Activated naive CD4-positive, alpha-beta T cell treated with anti-CD3 and anti-CD28 coated beads, Interleukin-2, amount 50 U/mL, for 16 hours (primary cell): ENCODE measurements around the gene NTM.

Experiments
- DNase-seq: peaks from one replicate; pipeline ENCODE4 v3.0.0-alpha.2; 2020

NTM gene

DNA sequence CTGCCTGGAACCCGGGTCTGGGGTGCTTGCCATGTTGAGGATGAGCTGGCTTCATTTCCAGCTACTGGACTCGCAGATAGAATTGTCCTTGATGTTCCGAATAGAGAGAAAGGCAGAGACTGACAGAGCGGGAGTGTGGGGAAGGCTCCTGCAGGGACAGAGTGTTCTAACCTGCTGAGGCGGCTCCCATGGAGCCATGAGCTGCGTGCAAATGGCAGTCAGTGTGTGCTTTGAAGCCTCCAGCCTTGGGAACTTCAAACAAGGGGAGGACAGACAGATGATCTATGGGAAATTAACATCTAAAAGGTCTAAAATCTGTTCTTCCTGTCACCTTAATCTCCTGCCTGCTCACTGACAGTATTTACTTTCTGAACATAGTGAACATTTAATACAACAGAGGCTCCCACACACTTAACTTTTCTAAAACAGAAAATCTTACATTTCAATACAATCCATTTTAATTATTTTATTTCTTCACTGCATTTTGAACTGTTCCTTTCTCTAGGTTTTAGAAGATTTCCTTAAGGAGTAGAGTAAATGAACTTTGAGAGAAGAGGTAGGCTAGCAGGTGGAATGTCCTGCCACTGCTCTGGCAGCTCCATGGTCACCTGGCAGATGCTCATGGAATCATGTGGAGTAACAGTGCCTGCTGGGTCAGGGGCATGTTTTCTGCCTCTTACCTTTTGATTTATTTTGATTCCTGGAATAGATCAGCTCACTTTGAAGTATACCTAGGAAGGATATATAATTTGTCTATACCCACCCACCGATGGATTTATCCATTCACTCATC is 481.7 kb downstream of the NTM start:
- no peak for DNase-seq

DNA sequence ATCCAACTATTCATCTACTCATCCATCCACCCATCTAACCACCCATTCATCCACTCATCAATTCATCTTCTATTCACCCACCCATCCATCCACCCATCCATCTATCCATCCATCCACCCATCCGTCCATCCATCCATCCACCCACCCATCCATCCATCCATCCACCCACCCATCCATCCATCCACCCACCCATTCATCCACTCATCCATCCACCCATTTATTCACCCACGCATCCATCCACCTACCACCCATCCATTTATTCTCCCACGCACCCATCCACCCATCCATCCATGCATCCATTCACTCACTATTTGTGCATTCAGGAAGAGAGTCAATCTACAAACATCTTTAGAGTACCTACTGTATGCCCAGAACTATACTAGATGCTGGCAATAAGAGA is 482.3 kb downstream of the NTM start:
- no peak for DNase-seq

DNA sequence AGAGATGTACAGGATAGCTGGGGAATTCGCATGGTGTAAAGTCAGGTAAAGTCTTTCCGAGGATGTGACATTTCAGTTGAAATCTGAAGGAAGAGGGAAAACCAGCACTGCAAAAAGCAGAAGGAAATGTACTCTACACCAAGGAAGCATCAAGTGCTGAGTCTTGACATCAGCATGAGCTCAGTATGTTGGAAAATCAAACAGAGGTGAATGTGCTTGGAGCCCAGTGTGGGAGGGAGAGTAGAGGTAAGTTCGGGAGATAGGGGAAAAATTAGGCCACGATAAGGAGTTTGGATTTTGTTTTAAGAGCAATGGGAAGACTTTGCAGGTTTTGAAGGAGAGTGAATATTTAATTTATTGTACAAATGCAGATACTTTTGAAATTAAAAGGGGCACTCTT is 484.0 kb downstream of the NTM start:
- DNase-seq, result no peak

DNA sequence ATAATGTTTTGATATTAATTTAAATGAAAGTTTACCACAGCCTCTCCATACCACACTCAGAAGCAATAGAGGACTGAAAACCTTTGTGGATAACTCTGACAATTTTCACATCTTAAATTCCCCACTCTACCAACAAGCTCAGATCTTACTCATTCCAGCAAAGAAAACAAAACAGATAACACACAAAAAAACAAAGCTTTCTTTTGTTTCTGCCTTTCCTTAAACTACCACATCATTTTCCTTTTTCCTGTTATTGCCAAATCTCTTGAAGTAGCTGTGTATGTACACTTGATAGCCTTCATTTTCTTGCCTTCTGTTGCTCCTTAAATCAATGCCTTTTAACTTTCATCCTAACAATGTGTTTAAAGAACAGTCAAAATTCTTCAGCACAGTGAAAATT is 484.9 kb downstream of the NTM start:
- DNase-seq, result no peak

DNA sequence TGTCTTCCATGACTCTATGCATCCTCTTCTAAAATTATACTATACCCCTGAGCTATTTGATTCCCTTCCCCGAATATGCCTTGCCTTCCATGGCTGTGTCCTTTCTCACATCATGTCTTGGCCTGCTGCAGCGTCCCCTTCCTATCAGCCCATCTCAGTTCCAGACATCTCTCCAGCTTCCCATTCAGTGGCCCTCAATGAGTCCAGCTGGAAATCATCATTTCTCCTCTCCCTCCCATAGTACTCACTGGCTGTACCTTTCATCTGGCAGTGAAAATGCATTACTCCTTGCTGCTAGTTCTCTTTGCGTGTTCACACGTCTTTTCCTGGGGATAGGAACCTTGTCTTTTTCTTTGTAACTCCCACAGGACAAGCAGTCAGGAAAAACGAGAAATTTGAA is 486.8 kb downstream of the NTM start:
- no peak for DNase-seq

DNA sequence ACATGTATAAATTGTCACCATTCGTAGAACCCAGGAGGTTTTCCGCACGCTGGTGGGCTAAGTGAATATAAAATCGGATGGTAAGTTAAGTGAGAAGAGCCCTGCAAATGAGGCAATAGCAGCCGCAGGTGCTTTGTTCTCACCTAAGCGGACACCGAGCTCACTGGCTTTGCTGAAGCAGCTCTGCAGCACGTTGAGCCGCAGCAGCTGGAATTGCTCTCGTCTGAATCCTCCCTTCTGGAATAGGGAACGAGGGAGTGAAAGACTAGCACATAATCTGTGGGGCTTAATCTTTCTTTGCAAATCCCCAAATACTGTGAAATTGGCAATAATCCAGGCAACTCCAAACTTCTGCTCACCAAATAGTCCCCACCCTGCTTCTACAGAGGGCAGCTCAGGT is 488.1 kb downstream of the NTM start:
- DNase-seq, result no peak

DNA sequence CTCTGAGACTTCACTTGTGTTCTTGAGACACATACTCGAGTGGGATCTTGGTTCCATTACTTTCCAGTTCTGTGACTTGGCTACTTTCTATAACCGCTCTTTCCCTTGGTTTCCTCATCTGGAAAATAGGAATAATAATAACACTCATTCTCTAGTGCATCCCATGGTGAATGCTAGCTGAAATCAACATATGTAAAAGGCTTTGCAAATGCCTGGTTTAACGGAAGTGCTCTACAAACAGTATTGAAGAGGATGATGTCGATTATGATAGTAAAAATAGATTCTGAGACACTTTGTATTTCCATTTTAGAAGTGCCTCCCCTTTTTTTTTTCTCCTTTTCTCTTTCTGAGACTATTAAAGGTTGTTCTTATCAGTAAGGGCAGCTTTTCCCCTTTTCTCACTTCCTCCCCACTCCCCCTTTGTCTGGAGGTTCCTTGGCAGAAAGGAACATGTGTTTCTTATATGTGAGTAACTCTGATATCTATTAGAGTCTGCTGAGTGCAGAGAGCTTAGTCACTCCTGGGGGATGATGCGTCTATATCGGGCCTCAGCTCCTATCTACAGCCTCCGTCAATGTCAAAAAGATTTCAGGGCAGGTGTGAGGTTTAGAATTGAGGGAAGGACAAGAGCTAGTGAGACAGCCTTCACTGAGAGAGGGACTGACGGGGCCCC is 489.3 kb downstream of the NTM start:
- DNase-seq, result no peak

DNA sequence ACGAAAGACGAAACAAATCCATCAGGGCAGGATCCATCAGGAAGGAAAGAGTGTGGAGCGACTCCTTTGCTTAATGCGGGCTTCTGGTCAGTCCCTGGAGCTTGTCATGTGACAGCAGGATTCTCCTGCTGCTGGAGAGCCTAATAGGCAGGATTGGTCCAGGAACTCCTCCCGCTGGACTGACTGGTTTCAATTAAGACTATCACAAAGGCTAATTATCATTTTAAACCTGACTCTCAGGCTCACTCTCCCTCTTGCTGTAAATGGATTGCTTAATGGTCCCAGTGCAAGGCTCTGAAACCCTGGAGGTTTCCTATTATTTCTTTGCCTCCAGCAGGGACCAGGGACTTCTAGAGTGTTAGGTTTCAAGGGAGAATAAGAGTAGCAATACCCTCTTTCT is 493.8 kb downstream of the NTM start:
- DNase-seq, result no peak

DNA sequence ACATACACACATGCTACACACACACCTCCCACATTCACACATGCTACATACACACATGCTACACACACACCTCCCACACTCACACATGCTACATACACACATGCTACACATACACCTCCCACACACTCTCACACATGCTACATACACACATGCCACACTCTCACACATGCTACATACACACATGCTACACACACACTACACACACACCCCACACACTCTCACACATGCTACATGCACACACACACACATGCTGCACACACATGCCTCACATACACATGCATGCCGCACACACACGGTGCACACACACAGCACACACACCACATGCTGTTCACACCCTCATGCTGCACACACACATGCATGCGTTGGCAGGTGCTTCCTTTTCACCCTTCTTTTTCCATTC is 495.4 kb downstream of the NTM start:
- no peak for DNase-seq

DNA sequence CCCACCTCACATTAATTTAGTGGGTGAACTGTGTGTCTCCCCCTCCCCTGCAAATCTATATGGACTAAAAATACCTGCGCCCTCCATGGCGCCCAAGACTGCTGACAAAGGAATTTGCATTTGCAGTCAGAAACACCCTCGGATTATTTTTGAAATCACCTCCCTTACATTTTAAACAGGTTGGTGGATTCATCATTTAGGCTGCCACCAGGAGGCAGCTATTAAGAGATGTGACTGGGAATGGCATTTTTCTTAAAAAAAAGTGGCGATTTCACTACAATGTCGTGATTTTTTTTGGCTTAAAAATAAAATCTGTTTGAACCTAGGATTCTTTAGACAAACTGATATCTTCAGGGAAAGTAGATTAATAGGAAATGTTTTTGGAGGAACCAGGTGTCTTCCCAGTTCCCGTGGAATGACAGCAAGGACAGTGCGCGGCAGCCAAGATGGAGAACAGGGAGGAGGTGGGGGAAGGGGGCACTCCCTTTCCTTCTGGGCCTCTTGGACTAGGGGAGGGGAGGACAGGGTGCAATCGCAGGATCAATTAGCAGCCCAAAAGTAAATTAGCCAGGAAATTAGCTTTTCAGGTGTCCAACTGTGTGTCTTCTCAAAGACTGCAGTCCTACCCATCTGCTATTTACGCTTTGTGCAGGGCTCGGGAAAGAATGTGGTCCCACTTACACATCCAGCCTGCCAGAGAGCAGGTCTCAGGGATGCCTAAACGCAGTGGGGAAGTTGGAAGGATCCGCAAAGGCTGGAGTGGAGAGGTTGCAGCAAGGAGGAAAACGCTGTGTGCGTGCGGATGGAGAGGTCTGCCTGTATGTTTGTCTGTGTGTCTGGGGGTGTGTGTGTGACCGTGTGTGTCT is 496.4 kb downstream of the NTM start:
- no peak for DNase-seq

DNA sequence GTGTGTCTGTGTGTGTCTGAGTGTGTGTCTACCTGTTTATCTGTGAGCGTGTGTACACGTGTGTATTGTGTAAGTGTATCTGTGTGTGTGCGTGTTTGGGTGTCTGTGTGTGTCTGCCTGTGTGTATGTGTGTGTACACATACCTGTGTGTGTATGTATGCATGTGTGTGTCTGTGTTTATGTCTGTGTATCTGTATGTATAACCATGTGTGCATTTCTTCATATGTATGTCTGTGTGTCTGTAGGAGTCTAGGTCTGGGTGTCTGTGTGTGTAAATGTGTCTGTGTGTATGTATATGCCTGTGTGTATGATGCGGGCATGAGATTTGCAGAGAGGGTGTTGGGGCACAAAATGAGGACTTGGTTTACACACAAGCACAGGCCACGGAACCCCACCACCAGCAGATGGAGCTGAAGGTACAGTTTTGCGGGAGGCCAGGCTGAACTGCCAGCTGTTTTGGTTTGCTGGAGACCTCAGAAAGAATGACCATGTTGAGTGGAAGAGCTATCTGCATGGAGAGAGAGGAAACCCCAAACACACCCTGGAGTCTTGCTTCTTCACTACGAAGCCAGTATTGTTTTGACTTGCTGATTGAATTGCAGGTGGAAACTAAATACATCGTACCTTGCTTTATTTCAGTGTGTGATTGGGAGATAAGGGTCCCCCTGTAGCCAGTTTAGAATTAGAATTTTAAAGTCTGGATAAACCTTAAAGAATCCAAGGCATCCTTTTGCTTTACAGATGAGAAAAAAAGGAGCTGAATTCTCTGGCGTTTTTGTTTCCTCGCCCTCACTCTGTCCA is 497.2 kb downstream of the NTM start:
- DNase-seq, result no peak

DNA sequence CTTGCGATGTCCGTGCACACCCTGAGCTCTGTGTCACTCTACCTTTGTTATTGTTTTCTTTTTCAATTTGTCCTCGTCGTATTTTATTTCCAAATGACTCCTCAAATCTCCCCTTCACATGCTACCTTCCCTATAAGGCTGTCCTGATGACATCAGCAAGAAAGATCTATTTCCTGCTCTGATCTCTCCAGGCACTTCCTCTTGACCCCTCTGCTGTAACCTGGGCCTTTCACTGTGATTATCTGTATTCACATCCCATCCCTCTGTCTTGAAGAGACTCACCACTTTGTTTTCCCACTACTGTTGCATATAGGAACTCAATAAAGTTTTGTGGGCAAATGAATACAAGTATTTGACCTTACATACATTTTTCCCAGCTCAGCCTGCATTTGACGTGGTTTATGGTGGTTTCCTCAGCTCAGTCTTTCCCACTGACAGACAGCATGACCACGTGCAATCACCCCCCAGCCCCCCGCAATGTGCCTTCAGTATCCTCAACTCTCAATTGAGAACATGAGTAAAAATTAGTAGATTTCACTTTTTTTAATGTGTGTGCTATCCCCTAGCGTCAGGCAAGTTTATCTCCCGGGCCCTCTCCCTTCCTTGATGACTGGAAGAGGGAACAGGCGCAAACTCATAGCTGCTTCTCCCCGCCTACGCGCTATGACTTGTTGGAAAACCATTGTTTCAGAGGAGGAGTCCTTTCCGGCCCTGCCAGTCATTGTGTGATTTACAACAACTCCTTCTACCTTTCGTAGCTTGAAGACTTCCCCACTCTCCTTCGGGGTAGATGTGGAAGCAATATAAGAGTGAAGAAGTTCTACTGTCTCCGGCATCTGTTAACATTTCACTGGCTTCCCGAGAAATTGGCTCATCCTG is 498.5 kb downstream of the NTM start:
- no peak for DNase-seq

DNA sequence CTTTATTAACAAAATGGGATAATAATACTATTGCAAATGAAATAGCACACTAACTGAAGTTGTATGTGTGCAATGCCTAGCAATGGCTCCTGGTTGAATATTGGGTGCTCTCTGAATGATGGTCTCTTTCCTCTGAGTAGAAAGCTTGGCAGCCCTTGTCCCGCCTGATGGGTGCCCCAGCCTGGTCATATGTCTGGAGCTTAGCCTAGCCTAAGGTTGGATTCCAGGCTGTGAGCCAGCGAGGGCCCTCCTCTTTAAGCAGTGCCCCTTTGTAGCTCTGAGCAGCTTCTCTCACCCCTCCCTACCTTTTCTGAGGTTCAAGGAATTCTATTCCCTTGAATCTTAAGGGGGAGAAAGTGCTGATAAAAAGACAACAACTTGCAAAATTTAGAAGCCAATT is 499.9 kb downstream of the NTM start:
- no peak for DNase-seq

DNA sequence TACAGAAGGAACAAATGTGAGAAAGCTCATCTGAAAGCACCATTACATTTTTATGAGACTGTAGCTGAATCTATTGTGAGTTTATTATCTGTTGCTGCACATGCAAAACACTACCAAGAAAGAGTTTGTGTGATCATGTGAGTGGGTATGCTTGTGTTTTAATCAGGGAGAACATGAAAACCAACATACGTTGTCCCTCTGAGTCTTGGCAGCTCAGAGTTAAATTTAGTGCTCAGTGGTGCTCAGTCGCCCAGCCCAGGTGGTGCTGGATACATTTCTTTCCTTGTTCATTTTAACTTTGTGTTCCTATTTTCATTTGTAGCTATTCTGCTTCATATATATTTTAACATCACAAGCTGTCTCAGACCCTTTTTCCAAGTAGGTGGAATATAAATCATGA is 500.6 kb downstream of the NTM start:
- no peak for DNase-seq

DNA sequence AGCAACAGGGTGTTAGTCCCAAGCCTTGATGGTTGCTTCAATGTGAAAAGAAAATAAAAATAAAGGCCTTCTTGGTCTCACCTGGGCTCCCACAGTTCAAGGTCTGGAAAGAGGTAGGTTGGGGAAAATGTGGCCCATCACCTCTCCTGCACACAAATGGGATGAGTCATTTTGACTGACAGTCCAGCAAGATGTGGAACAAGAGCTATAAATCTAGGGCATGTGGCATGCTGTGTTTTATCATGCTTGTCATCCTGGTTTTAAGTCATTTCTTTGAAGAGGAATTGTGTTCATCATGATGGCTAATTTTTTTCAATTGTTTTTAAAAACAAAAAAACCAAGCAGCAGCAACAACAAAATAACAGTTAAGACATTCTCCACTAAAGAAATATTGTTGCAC is 503.7 kb downstream of the NTM start:
- no peak for DNase-seq

DNA sequence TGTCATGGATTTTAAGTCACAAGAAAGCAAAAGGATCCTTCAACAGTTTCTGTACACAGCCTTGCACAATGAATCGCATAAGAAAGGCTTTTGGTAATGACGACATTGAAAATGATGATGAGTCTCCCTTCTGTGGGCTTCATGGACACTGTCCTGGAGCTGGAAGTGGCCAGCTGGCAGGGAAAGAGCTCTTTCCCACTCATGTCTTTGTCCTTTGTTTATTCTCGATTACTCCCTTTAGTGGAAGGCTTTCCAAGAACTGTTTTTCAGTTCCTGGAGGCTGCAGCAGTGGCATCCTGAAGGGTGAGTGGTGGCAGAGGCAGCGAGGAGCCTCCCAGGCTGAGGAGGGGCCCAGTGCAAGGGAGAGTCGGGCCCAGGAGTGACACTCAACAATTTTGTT is 505.2 kb downstream of the NTM start:
- DNase-seq, result no peak

DNA sequence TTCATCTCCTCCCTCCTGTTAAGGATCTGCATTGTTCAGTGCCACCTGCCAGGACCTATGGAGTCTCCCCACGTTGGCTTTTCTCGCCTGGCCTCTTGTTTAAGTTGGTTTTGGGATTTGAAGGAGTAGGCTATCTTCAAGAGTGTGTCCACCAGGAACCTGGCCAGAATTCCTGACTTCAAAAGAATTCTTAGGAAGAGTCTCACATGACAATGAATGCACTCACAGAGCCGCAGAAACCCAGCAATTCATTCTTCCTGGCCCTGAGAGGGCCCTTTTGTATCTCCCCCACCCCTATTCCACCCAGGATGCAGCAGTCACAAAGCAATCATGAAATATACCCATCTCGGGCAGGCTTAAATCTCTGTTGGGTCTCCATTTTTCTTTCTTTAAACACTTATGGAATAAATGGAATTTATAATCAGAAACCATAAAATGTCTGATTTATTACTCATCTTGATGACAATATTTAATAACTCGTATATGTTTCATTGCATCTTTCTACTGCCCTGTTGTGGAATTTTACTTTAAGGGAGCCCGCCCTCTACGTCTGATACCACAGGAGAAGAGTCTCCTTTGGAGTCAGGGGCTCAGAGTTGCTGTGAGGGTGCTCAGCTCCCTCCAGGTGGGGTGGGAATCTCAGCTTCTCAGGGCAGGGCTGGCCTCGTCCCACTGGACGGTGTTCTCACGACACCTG is 507.0 kb downstream of the NTM start:
- DNase-seq, result no peak

DNA sequence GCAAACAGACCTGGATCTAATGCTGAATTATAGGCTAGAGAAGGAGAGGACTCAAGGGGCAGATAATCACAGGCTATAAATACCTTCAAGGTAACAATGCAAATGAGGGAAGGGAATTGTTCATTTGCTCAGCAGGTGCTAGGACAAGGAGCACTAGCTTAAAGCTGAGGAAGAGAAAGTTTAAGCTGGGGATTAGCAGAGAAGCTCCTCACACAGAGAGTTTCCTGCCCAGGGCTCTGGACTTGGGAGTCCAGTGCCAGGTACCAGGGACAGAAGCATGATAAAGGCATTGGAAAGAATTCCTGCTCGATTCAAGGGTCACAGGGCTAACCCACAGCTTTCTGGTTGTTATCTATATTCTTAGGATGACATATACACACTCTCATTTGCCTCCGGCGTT is 509.9 kb downstream of the NTM start:
- no peak for DNase-seq

DNA sequence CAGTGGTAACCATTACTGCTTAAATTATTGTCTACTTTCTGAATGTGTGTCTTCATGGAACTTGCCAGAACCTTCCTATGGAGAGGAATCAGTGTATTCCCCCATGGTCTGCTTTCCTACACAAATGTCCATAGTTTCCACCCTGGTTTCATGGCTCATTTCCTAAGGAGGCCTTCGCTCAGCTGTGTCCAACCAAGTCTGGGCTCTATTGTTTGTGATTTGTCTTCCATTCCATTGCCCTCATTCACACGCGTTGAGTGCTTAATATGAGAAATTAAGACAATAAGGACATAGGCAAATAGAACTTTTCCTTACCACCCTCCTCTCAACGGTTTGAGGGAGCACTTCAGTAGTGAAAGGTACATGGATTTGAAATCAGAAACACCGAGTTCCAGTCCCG is 510.6 kb downstream of the NTM start:
- DNase-seq, result no peak

DNA sequence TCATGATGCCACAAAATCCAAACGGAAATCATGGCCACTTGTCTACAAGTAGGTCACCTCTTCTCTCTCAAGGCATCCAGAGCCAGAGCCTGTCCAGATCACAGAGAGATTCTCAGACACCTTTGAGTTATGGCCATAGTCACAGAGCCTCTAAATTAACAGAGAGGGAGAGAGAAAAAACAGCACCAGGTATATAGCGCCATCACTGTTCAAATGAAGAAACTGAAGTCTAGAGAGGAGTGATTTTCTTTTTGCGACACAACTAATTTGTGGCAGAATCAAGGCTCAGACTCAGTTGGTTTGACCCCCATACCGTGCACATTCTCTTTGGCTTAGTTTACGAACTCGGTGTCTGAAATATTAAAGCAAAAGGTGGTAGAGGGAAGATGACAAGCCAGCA is 512.9 kb downstream of the NTM start:
- no peak for DNase-seq

DNA sequence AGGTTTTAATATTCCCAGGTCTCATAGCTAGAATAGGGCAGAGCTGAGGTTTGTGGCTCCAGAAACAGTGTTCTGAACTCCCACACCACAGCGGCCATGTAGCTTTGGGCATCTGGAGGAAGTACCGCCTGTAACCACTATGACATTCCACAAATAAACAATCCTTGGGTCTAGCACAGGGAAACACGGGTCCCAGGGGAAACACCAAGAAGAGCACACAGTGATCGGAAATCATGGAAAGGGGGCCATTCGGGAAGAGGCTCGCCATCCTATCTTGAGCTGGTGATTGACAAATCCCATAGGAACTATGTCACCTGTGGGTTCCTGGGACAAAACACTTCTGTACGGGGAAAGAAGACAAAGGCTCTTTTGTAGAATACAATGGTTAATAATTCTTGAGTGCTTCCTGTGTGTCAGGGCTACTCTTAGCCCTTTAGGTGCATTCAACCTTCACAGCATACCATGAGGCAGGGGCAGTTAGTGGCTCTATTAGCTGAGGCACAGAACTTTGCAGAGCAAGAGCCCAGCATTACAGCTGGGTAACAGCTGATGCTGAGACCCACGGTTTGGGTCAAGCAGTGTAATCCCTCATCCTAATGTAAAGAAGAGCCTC is 514.2 kb downstream of the NTM start:
- DNase-seq, result no peak
